ENCODE data around the gene TTF1. TPM values are rescaled to one million over a fixed set of nuclear protein-coding genes. Genes with fewer than 3 reads are reported as not detected.

TTF1 gene
- total and polyA plus RNA-seq, 10 of the 15 experiments (the other 5 are each of a cell fraction or from before 2014, with no cell fraction given) = 11.3 to 25.5 (median 16.0) TPM

DNA sequence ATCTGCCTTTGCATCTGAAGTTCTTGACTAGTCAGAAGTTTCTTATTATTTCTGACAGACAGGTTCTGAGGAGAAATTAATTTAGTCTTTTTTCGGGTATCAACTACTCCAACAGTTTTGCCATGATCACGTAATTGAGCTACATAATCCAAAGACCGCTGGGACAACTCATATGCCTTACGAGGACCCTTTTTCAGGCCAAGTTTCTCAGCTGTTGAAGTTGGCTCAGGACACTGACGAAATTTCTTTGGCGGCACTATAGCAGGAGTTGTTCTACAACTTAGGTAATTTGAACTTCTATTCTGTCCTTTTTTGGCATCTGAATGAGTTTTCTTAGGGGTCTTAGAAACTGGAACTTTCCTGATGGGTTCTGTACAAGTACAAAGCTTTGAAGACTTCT is 79.1 kb downstream of the TTF1 start:
- H3K4me1 ChIP-seq (ENCODE audit: control insufficient read depth, insufficient read depth, low read length) = no peaks in the 10 kb centered on the region
- no peaks in the 10 kb centered on the region for H4K20me1 ChIP-seq (ENCODE audit: control insufficient read depth, insufficient read depth)
- DNase-seq (ENCODE audit: low read depth, low spot score) (no peak), FAIRE-seq (no peak), ATAC-seq (no peak)
- CTCF ChIA-PET = no interaction called here
- no peak overlapping the region for H3K9ac ChIP-seq (ENCODE audit: control insufficient read depth, insufficient read depth, low read length)
- no peak overlapping the region for H2AFZ ChIP-seq (ENCODE audit: control insufficient read depth, low read depth, low read length)
- no peak overlapping the region for H3K27ac ChIP-seq (ENCODE audit: control insufficient read depth, insufficient read depth)
- TF ChIP-seq SREBF1 (IDR thresholded peaks at IDR 0.05; ENCODE audit: low read length) (no peak), MTA3 (IDR thresholded peaks at IDR 0.05; ENCODE audit: borderline replicate concordance, low read length) (no peak), SPI1 (IDR thresholded peaks at IDR 0.05; ENCODE audit: borderline replicate concordance, insufficient read depth, low read depth, low read length) (no peak), ZNF24 (IDR thresholded peaks at IDR 0.05) (no peak), USF1 (IDR thresholded peaks at IDR 0.05; ENCODE audit: borderline replicate concordance, extremely low read length, insufficient read depth, low read depth, low read length) (no peak), NBN (IDR thresholded peaks at IDR 0.05) (no peak), SIX5 (IDR thresholded peaks at IDR 0.05; ENCODE audit: low read depth, low read length, severe bottlenecking) (no peak), KLF5 (IDR thresholded peaks at IDR 0.05; ENCODE audit: partially characterized antibody) (no peak), TCF3 (IDR thresholded peaks at IDR 0.05; ENCODE audit: borderline replicate concordance, insufficient read depth, low read depth, low read length) (no peak), RELB (IDR thresholded peaks at IDR 0.05; ENCODE audit: low read depth) (no peak)
- TF ChIP-seq, protein P1, sequence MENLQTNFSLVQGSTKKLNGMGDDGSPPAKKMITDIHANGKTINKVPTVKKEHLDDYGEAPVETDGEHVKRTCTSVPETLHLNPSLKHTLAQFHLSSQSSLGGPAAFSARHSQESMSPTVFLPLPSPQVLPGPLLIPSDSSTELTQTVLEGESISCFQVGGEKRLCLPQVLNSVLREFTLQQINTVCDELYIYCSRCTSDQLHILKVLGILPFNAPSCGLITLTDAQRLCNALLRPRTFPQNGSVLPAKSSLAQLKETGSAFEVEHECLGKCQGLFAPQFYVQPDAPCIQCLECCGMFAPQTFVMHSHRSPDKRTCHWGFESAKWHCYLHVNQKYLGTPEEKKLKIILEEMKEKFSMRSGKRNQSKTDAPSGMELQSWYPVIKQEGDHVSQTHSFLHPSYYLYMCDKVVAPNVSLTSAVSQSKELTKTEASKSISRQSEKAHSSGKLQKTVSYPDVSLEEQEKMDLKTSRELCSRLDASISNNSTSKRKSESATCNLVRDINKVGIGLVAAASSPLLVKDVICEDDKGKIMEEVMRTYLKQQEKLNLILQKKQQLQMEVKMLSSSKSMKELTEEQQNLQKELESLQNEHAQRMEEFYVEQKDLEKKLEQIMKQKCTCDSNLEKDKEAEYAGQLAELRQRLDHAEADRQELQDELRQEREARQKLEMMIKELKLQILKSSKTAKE (IDR thresholded peaks at IDR 0.05; ENCODE audit: low read depth, poor library complexity, severe bottlenecking) = no peak
- TF ChIP-seq, protein P2, sequence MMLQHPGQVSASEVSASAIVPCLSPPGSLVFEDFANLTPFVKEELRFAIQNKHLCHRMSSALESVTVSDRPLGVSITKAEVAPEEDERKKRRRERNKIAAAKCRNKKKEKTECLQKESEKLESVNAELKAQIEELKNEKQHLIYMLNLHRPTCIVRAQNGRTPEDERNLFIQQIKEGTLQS (IDR thresholded peaks at IDR 0.05; ENCODE audit: borderline replicate concordance, extremely low read depth, low read depth, low read length) = no peak
- RAD21 ChIA-PET (ENCODE audit: unreplicated experiment) = interaction anchor here (0.6 kb wide), 1 partner anchor 55 kb away, joined by 3 read pairs; no protein-coding TSS in a partner anchor
- in situ Hi-C loops (cut with MboI) = no loop called here
- SMC1A ChIA-PET (ENCODE audit: uncharacterized antibody, unreplicated experiment) = interaction anchor here (1.2 kb wide), 1 partner anchor 22 kb away, joined by 4 read pairs; no protein-coding TSS in a partner anchor
- intact Hi-C loops (cut with micrococcal nuclease; ENCODE audit: unreplicated experiment) = no loop called here
- H3K27me3 ChIP-seq (replicated peaks in 1 of 2; ENCODE audit: control insufficient read depth in 2 of 2, insufficient read depth in 2 of 2, low read length in 1 of 2) = no peaks in the 10 kb centered on the region
- H3K4me3 ChIP-seq = no peak overlapping the region
- no peaks in the 10 kb centered on the region; the same call in none of the 2 replicates for H3K79me2 ChIP-seq (ENCODE audit: control insufficient read depth, insufficient read depth, low read length)
- no peak overlapping the region for H3K4me2 ChIP-seq (ENCODE audit: control insufficient read depth, insufficient read depth)
- peaks cover 8 to 58% of the 10 kb centered on the region in 2 experiments for H3K36me3 ChIP-seq (ENCODE audit: control insufficient read depth in 2 of 2, insufficient read depth in 2 of 2, low read length in 1 of 2)
- POLR2A ChIA-PET = no interaction called here
- WGBS (ENCODE audit: insufficient coverage, insufficient replicate concordance, low lambda C conversion rate, missing lambda C conversion rate) = 99% methylated on average over 6 of the region's 6 CpGs
- H3K9me3 ChIP-seq (replicated peaks; ENCODE audit: control insufficient read depth, insufficient read depth, low read length) = no peaks in the 10 kb centered on the region; the same call in 2 of the 3 replicates
- BruUV-seq (replicated peaks) = no TSS peak

Data from GM12878 (cell line).